AG04450 (cell line): ENCODE results near the gene RGS18. TPM values are rescaled to one million over a fixed set of nuclear protein-coding genes. Genes with fewer than 3 reads are reported as not detected.

Experiments
- CTCF ChIA-PET: fragments of 300-600, 350-600 bp; formaldehyde crosslinking; extraction: SDS; loops from one replicate; lab custom pipeline; 2022; ENCODE audit warnings: antibody characterized with exemption, inconsistent platforms; lab: Charles Lee
- POLR2A ChIA-PET: fragments of 350-600 bp; formaldehyde crosslinking; extraction: SDS; loops from one replicate; lab custom pipeline; 2021; ENCODE audit warnings: antibody characterized with exemption, inconsistent platforms; lab: Yijun Ruan, JAX
- DNase-seq: peaks from one replicate; pipeline ENCODE4 v3.0.0-alpha.2; 2011; ENCODE audit warnings: low read depth, low spot score
- H3K27ac ChIP-seq: one replicate; pipeline ENCODE4 v1.5.1; 2012; ENCODE audit warnings: low read depth, low read length, control low read depth
- H3K27me3 ChIP-seq: one replicate; pipeline ENCODE4 v1.6.0; 2012; ENCODE audit warnings: low read length; ENCODE audit not compliant: control insufficient read depth, insufficient read depth
- H3K4me3 ChIP-seq: 2 replicates; pipeline ENCODE4 v1.5.1; 2011; ENCODE audit warnings: mild to moderate bottlenecking, low read depth, low read length, control low read depth
- H3K9me3 ChIP-seq: 2 replicates; pipeline ENCODE4 v1.5.1; 2012; ENCODE audit warnings: low read length; ENCODE audit not compliant: control insufficient read depth, insufficient read depth
- polyA plus RNA-seq: library from polyadenylated mRNA; depleted of rRNA; stranded (reverse); fragments of >200 nt; gene quantifications from 2 replicates; pipeline ENCODE4 v1.2.3, GENCODE V29; 2011
- TF ChIP-seq, protein P1 (sequence below): IDR thresholded peaks from 2 replicates; pipeline ENCODE4 v1.5.1; 2011; ENCODE audit warnings: low read depth, low read length, control low read depth, inconsistent platforms

RGS18 gene
- polyA plus RNA-seq, 1 experiment, result 1.6 TPM

DNA sequence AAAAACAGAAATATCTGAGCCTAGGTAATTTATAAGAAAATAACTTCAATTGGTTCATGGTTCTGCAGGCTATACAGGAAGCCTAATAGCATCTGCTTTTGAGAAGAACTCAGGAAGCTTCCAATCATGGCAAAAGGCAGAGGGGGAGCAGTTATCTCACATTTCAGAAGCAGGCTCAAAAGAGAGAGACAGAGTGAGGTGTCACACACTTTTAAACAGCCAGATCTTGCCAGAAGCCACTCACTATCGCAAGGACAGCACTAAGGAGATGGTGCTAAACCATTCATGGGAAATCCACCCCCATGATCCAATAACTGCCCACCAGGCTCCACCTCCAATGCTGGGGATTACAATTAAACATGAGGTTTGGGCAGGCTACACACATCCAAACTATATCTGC, 25.5 kb downstream of the RGS18 start:
- ChIA-PET CTCF (no interaction called here), POLR2A (no interaction called here)
- TF ChIP-seq, protein P1, sequence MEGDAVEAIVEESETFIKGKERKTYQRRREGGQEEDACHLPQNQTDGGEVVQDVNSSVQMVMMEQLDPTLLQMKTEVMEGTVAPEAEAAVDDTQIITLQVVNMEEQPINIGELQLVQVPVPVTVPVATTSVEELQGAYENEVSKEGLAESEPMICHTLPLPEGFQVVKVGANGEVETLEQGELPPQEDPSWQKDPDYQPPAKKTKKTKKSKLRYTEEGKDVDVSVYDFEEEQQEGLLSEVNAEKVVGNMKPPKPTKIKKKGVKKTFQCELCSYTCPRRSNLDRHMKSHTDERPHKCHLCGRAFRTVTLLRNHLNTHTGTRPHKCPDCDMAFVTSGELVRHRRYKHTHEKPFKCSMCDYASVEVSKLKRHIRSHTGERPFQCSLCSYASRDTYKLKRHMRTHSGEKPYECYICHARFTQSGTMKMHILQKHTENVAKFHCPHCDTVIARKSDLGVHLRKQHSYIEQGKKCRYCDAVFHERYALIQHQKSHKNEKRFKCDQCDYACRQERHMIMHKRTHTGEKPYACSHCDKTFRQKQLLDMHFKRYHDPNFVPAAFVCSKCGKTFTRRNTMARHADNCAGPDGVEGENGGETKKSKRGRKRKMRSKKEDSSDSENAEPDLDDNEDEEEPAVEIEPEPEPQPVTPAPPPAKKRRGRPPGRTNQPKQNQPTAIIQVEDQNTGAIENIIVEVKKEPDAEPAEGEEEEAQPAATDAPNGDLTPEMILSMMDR, result no peak
- no peak overlapping the region for H3K4me3 ChIP-seq
- H3K27ac ChIP-seq, result no peak overlapping the region
- H3K9me3 ChIP-seq, result no peaks in the 10 kb centered on the region
- no peak for DNase-seq
- no peaks in the 10 kb centered on the region for H3K27me3 ChIP-seq

DNA sequence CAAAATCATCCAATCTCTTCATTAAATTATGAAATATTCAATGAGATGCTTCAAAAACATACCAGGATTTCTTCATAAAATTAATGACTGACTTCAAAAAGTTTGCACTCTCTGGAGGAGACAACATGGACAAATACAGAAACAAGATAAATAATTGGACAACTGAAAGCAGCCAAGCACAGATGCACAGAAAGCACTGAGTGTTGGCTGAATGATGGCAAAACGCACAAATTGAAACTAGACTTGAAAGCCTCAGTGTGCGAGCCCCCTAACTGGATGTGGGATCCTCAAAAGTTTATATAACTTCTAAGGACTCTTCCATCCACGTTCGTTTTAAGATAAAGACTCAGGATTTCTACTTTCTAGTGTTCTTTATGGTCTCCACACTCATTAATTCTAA, 27.9 kb downstream of the RGS18 start:
- H3K9me3 ChIP-seq, result no peaks in the 10 kb centered on the region
- DNase-seq, result no peak
- H3K4me3 ChIP-seq, result no peak overlapping the region; the same call in 1 of the 2 replicates
- TF ChIP-seq, protein P1, result no peak
- H3K27ac ChIP-seq, result no peak overlapping the region
- ChIA-PET POLR2A (no interaction called here), CTCF (no interaction called here)
- H3K27me3 ChIP-seq, result no peaks in the 10 kb centered on the region

DNA sequence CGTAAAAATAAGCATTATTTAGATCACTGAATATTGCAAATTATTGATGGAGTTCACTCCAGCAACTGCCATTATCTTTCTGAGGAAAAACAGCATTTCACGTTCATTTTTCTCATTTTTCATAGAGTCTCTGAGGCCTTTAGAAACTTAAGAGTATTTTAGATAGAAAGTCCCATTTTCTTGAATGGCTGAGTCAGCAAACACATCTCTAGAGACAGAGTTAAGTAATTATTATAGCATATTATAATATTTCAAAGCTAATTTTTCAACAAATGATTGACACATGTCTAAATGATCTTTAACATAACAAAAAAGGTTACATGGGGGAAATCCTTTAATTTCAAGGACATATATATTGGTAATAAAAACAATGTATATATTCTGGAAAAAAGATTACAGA, 31.8 kb downstream of the RGS18 start:
- H3K27me3 ChIP-seq, result no peaks in the 10 kb centered on the region
- H3K9me3 ChIP-seq, result no peaks in the 10 kb centered on the region
- CTCF ChIA-PET, result no interaction called here
- H3K27ac ChIP-seq, result no peak overlapping the region
- POLR2A ChIA-PET, result no interaction called here
- TF ChIP-seq, protein P1, result no peak
- no peak for DNase-seq
- H3K4me3 ChIP-seq, result no peak overlapping the region

DNA sequence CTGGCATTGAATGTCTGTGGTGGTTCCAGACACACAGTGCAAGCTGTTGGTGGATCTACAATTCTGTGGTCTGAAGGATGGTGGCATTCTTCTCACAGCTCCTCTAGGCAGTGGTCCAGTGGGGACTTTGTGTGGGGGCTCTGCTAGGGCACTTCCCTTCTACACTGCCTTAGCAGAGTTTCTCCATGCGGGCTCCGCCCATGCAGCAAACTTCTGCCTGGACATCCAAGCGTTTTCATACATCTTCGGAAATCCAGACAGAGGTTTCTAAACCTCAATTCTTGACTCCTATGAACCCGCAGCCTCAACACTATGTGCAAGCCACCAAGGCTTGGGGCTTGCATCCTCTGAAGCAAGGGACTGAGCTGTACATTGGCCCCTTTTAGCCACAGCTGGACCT, 43.0 kb downstream of the RGS18 start:
- no peak overlapping the region for H3K27ac ChIP-seq
- TF ChIP-seq, protein P1, result no peak
- peaks cover 7% of the 10 kb centered on the region for H3K9me3 ChIP-seq
- POLR2A ChIA-PET, result no interaction called here
- no peak overlapping the region for H3K4me3 ChIP-seq
- H3K27me3 ChIP-seq, result no peaks in the 10 kb centered on the region
- CTCF ChIA-PET, result no interaction called here
- no peak for DNase-seq

DNA sequence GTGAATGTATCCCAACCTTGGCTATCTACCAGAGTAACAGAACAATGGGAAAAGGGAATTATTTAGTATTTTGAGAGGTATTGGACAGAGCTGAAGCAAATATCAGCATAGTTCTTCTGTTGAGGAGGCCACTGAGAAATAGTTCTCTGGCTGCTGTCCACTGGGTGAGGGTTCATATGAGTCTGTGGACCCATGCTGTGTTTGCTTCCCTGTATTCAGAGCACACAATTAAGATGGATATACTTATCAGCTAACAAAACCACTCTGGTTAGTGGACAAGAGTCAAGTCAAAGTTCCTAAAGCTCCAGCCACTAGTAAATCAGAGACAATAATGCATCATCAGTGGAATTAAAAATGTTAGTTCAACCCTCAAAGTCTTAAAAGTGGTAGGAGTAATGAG, 66.1 kb downstream of the RGS18 start:
- TF ChIP-seq, protein P1, result no peak
- ChIA-PET POLR2A (no interaction called here), CTCF (no interaction called here)
- Histone ChIP-seq H3K4me3 (no peak overlapping the region), H3K27me3 (no peaks in the 10 kb centered on the region), H3K9me3 (no peaks in the 10 kb centered on the region), H3K27ac (no peak overlapping the region)
- no peak for DNase-seq
